ENCODE measurements around the gene DENND1B. TPM values are rescaled to one million over a fixed set of nuclear protein-coding genes. Genes with fewer than 3 reads are reported as not detected.

The DENND1B gene
- total RNA-seq, 4 donors from 2014 or later = 12.4 to 27.5 (median 15.9) TPM

DNA sequence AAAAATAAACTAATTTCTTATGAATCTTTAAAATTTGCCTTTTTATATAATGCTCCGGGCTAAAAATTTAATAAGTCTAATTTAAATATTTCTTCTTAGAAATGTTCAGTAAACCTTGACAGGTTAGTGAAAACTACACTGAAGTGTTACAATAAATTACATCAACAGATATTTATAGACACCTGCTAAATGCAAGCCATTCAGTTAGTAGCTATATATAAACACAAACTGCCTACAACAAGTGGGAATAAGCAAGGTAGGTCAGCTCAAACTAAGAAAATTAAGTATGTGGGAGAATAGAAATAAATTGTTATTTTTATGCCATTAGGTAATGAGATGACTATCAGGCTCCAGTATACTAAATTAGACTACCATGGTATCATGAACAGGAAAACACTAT, 215.6 kb downstream of the DENND1B start:
- TF ChIP-seq, protein P1, sequence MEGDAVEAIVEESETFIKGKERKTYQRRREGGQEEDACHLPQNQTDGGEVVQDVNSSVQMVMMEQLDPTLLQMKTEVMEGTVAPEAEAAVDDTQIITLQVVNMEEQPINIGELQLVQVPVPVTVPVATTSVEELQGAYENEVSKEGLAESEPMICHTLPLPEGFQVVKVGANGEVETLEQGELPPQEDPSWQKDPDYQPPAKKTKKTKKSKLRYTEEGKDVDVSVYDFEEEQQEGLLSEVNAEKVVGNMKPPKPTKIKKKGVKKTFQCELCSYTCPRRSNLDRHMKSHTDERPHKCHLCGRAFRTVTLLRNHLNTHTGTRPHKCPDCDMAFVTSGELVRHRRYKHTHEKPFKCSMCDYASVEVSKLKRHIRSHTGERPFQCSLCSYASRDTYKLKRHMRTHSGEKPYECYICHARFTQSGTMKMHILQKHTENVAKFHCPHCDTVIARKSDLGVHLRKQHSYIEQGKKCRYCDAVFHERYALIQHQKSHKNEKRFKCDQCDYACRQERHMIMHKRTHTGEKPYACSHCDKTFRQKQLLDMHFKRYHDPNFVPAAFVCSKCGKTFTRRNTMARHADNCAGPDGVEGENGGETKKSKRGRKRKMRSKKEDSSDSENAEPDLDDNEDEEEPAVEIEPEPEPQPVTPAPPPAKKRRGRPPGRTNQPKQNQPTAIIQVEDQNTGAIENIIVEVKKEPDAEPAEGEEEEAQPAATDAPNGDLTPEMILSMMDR (IDR thresholded peaks at IDR 0.05; ENCODE audit: low read depth) = no peak

DNA sequence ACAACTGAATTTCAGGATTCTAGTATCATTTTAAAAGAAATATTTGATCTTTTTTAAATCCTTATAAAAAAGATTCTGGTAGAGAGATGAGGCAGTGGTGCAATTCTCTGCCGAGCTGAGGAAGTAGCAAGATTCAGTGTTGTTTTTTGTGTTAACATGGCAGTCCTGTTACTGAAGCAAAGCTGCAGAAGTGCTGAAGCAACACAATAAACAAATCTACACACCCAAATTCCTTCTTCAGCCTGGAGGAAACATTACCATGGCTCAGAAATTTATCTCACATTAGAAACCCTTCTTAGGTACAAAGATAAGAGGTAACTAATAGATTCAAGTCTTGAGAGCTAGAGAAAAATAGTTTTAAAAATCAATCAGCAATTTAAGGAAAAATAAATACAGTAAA, 216.0 kb downstream of the DENND1B start:
- TF ChIP-seq, protein P1 (IDR thresholded peaks at IDR 0.05; ENCODE audit: low read depth) = no peak

DNA sequence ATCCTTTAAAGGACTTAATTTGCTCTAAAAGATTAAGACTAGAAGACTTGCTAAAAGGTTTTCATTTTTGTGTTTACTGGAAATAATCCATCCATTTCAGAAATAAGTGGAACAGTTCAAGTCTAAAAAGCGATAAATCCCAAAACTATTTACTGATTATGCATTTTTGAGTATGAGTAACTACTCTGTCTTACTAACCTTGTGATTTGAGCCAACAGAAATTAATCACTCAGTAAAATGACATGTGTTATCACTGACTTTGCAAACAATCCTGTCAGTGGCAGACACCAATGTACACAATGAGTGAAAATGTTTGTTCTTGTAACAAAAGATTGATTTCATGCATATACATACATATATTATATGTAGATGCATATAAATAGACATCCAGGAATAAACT, 218.0 kb downstream of the DENND1B start:
- TF ChIP-seq, protein P1 (IDR thresholded peaks at IDR 0.05; ENCODE audit: low read depth) = no peak

DNA sequence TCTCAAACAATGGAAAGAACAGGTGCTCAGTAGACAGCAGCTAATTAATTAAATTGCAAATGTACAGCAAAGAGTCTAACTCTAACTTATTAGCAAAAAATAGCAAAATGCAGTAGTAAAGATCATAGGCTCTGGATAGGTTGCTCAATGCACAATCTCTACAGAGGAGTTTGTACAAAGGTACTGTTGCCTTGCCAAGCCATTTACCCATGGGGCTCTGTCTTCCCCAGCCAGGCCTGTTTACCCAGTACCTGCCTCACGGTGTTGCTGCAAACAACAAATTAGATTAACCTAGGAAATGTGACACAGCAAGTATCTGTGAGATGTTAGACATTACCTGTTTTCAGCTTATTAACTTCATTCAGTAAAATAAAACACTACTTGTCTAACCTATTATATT, 222.0 kb downstream of the DENND1B start:
- TF ChIP-seq, protein P1 (IDR thresholded peaks at IDR 0.05; ENCODE audit: low read depth) = no peak

DNA sequence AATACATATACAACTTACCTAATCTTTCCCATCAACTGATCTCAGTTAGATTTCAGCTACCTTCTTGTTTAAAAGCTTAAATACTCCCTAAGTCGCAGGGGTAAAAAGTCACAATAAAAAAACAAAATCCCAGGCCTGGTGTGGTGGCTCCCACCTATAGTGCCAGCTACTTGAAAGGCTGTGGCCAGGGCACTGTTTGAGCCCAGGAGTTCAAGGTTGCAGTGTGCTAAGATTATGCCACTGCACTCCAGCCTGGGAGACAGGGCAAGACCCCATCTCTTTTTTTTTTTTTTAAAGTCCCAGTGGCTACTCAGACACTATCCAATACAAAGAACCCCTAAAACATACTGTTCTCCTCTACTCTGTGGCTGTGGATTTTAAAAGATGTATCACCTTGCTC, 228.3 kb downstream of the DENND1B start:
- TF ChIP-seq, protein P1 (IDR thresholded peaks at IDR 0.05; ENCODE audit: low read depth) = no peak

DNA sequence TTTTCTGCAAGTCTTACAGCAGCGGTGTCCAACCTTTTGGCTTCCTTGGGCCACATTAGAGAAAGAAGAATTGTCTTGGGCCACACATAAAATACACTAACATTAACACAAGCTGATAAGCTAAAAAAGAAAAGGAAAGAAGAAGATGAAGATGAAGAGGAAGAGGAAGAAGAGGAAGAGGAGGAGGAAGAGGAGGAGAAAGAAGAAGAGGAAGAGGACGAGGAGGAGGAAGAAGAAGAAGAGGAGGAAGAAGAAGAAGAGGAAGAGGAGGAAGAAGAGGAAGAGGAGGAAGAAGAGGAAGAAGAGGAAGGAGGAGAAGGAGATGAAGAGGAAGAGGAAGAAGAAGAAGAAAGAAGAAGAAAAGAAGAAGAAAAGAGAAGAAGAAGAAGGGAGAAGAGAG, 230.7 kb downstream of the DENND1B start:
- TF ChIP-seq, protein P1 (IDR thresholded peaks at IDR 0.05; ENCODE audit: low read depth) = no peak

DNA sequence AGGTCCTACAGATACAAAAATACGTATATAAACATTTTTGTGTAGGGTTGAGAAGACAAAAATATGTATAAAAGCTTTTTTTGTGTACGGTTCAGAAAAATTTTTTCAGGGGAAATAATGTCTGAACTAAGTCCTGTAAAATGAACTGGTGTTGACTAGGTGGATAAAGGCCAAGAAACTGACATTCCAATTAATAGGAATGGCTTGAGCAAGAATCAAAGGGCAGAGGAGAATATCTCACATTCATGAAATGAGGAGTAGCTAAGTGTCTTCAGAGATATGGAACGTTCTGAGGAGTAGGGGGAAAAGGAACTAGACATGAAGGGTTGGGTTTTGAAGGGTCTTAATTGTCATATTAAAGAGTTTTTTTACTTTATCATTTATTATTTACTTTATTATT, 231.2 kb downstream of the DENND1B start:
- TF ChIP-seq, protein P1 (IDR thresholded peaks at IDR 0.05; ENCODE audit: low read depth) = no peak

All from subcutaneous adipose tissue (tissue), 4 donors.